ENCODE data around the gene SPOCK3.
"Not testable (repeated sequence)": the region's sequence is repeated elsewhere in the genome, so short reads cannot be mapped to it uniquely, and the experiment has no call there.

SPOCK3 gene

DNA sequence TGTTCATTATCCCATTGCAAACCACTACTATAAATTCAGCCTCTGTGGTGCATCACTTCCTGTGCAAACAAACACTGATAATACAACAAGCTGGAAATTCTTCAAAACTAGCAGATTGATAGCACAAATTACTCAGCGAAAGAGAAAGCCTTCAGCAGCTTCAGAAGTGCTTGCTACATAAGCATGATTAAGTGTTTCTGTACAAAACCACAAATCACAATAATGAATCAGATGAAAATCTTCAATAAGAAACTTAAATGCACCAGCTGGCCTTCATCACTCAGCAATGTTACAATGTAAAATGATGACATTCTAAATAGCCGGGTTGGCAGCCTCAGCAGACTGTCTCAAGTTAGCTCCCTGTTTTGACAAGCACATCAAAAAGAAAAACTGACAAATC lies 262.2 kb downstream of the SPOCK3 start:
- H3K27ac ChIP-seq (ENCODE audit: low read depth, low read length), result no peak overlapping the region
- no peaks in the 10 kb centered on the region for H3K79me2 ChIP-seq (ENCODE audit: control insufficient read depth, insufficient read depth, low read length, unreplicated experiment)
- H2AFZ ChIP-seq (ENCODE audit: low read length, unreplicated experiment), result no peak overlapping the region

DNA sequence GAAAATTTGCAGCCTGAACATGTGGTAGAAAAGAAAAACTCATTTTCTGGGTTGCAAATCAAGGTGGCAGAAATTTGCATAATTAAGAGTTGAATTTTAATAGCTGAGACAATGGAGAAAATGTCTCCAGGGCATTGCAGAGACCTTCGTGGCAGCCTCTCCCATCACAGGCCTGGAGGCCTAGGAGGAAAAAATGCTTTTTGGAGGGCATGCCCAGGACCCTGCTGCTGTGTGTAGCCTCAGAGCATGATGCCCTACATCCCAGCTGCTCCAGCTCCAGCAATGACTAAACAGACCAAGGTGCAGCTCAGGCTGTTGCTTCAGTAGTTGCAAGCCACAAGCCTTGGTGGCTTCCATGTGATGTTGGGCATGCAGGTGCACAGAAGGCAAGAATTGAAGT lies 266.1 kb downstream of the SPOCK3 start:
- not testable (repeated sequence) for H2AFZ ChIP-seq (ENCODE audit: low read length, unreplicated experiment); H3K36me3 ChIP-seq (ENCODE audit: insufficient read depth, low read length); H3K79me2 ChIP-seq (ENCODE audit: control insufficient read depth, insufficient read depth, low read length, unreplicated experiment); H3K27me3 ChIP-seq (ENCODE audit: insufficient read depth, low read length); H3K27ac ChIP-seq (ENCODE audit: low read depth, low read length); H3K4me1 ChIP-seq (ENCODE audit: control insufficient read depth, insufficient read depth, low read length, unreplicated experiment); H3K4me3 ChIP-seq (ENCODE audit: low read depth, low read length)

More for the DNA sequence above, 262.2 kb downstream of the SPOCK3 start:
- peaks cover 3% of the 10 kb centered on the region; the same call in 1 of the 2 replicates for H3K27me3 ChIP-seq (ENCODE audit: insufficient read depth, low read length)
- peaks cover 7% of the 10 kb centered on the region for H3K4me1 ChIP-seq (ENCODE audit: control insufficient read depth, insufficient read depth, low read length, unreplicated experiment)
- peak overlapping the region; percentile 32; the same call in 1 of the 2 replicates for H3K4me3 ChIP-seq (ENCODE audit: low read depth, low read length)
- no peaks in the 10 kb centered on the region for H3K36me3 ChIP-seq (ENCODE audit: insufficient read depth, low read length)

DNA sequence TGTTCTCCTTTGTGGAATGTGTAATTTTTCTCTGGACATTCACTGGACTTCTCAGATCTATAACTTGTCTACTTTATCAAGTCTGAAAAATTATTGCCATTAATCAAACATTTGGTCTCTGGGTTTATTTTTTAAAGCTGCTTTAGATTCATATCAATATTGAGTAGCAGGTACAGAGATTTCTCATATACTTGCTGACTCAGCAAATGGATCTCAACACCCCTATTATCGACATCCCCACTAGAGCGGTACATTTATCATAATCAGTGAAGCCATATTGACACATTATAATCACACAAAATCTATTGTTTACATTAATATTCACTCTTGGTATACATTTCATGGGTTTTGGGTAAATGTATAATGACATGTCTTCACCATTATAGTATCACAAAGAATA lies 268.7 kb downstream of the SPOCK3 start:
- Histone ChIP-seq H2AFZ (ENCODE audit: low read length, unreplicated experiment) (no peak overlapping the region), H3K4me3 (ENCODE audit: low read depth, low read length) (no peak overlapping the region), H3K27me3 (ENCODE audit: insufficient read depth, low read length) (no peaks in the 10 kb centered on the region), H3K4me1 (ENCODE audit: control insufficient read depth, insufficient read depth, low read length, unreplicated experiment) (no peaks in the 10 kb centered on the region), H3K36me3 (ENCODE audit: insufficient read depth, low read length) (no peaks in the 10 kb centered on the region), H3K79me2 (ENCODE audit: control insufficient read depth, insufficient read depth, low read length, unreplicated experiment) (no peaks in the 10 kb centered on the region), H3K27ac (ENCODE audit: low read depth, low read length) (no peak overlapping the region)

GRCh38 chr4:166957451-166957850 lies 276.8 kb downstream of the SPOCK3 start:
- H3K79me2 ChIP-seq (ENCODE audit: control insufficient read depth, insufficient read depth, low read length, unreplicated experiment), result no peaks in the 10 kb centered on the region
- H3K27me3 ChIP-seq (ENCODE audit: insufficient read depth, low read length), result no peaks in the 10 kb centered on the region
- H3K4me1 ChIP-seq (ENCODE audit: control insufficient read depth, insufficient read depth, low read length, unreplicated experiment), result no peaks in the 10 kb centered on the region
- no peak overlapping the region for H2AFZ ChIP-seq (ENCODE audit: low read length, unreplicated experiment)
- H3K27ac ChIP-seq (ENCODE audit: low read depth, low read length), result no peak overlapping the region
- H3K36me3 ChIP-seq (ENCODE audit: insufficient read depth, low read length), result no peaks in the 10 kb centered on the region
- H3K4me3 ChIP-seq (ENCODE audit: low read depth, low read length), result no peak overlapping the region

GRCh38 chr4:166956484-166956883 lies 277.8 kb downstream of the SPOCK3 start:
- no peaks in the 10 kb centered on the region for H3K4me1 ChIP-seq (ENCODE audit: control insufficient read depth, insufficient read depth, low read length, unreplicated experiment)
- H3K27ac ChIP-seq (ENCODE audit: low read depth, low read length), result no peak overlapping the region
- H3K4me3 ChIP-seq (ENCODE audit: low read depth, low read length), result no peak overlapping the region
- H3K36me3 ChIP-seq (ENCODE audit: insufficient read depth, low read length), result no peaks in the 10 kb centered on the region
- H3K79me2 ChIP-seq (ENCODE audit: control insufficient read depth, insufficient read depth, low read length, unreplicated experiment), result no peaks in the 10 kb centered on the region
- H3K27me3 ChIP-seq (ENCODE audit: insufficient read depth, low read length), result no peaks in the 10 kb centered on the region
- H2AFZ ChIP-seq (ENCODE audit: low read length, unreplicated experiment), result no peak overlapping the region

- Histone ChIP-seq H3K27ac (ENCODE audit: low read depth, low read length) (no peak overlapping the region), H3K79me2 (ENCODE audit: control insufficient read depth, insufficient read depth, low read length, unreplicated experiment) (no peaks in the 10 kb centered on the region), H3K4me3 (ENCODE audit: low read depth, low read length) (no peak overlapping the region), H3K27me3 (ENCODE audit: insufficient read depth, low read length) (peaks cover 13% of the 10 kb centered on the region; the same call in 1 of the 2 replicates), H2AFZ (ENCODE audit: low read length, unreplicated experiment) (no peak overlapping the region), H3K4me1 (ENCODE audit: control insufficient read depth, insufficient read depth, low read length, unreplicated experiment) (no peaks in the 10 kb centered on the region), H3K36me3 (ENCODE audit: insufficient read depth, low read length) (no peaks in the 10 kb centered on the region)
Observed at GRCh38 chr4:166941629-166942028, 292.7 kb downstream of the SPOCK3 start.

- Histone ChIP-seq H2AFZ (ENCODE audit: low read length, unreplicated experiment) (no peak overlapping the region), H3K36me3 (ENCODE audit: insufficient read depth, low read length) (no peaks in the 10 kb centered on the region), H3K27me3 (ENCODE audit: insufficient read depth, low read length) (peaks cover 18% of the 10 kb centered on the region; the same call in 1 of the 2 replicates), H3K27ac (ENCODE audit: low read depth, low read length) (no peak overlapping the region), H3K4me1 (ENCODE audit: control insufficient read depth, insufficient read depth, low read length, unreplicated experiment) (no peaks in the 10 kb centered on the region), H3K79me2 (ENCODE audit: control insufficient read depth, insufficient read depth, low read length, unreplicated experiment) (no peaks in the 10 kb centered on the region), H3K4me3 (ENCODE audit: low read depth, low read length) (no peak overlapping the region)
Observed at GRCh38 chr4:166930464-166930863, 303.8 kb downstream of the SPOCK3 start.

GRCh38 chr4:166924424-166924823 lies 309.9 kb downstream of the SPOCK3 start:
- Histone ChIP-seq H3K79me2 (ENCODE audit: control insufficient read depth, insufficient read depth, low read length, unreplicated experiment) (no peaks in the 10 kb centered on the region), H3K27ac (ENCODE audit: low read depth, low read length) (no peak overlapping the region), H3K27me3 (ENCODE audit: insufficient read depth, low read length) (peaks cover 22% of the 10 kb centered on the region), H3K4me3 (ENCODE audit: low read depth, low read length) (no peak overlapping the region), H3K36me3 (ENCODE audit: insufficient read depth, low read length) (no peaks in the 10 kb centered on the region), H3K4me1 (ENCODE audit: control insufficient read depth, insufficient read depth, low read length, unreplicated experiment) (no peaks in the 10 kb centered on the region), H2AFZ (ENCODE audit: low read length, unreplicated experiment) (no peak overlapping the region)

DNA sequence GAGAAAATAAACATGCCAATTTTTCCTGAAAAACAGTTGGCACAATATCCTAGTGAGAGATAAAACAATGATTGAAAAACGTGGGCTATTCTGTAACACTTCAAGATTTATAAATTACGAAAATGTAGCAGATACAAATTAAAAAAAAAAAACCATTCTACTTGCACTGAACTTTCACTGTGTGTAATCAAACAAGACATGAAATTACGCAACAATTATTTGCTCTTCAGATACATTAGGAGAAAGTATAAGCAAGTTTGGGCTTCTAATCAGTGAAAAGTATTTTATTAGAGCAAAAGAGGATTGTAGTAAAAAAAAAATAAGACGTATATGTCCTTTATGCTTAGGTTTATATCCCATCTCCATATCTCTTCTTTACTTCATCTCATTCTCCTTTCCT lies 320.4 kb downstream of the SPOCK3 start:
- no peak overlapping the region for H3K27ac ChIP-seq (ENCODE audit: low read depth, low read length)
- H3K4me1 ChIP-seq (ENCODE audit: control insufficient read depth, insufficient read depth, low read length, unreplicated experiment), result no peaks in the 10 kb centered on the region
- no peaks in the 10 kb centered on the region for H3K36me3 ChIP-seq (ENCODE audit: insufficient read depth, low read length)
- 0 out of 2 replicates have a peak, but pooled peaks cover 7% of the 10 kb centered on the region for H3K27me3 ChIP-seq (ENCODE audit: insufficient read depth, low read length)
- no peak overlapping the region for H2AFZ ChIP-seq (ENCODE audit: low read length, unreplicated experiment)
- no peak overlapping the region for H3K4me3 ChIP-seq (ENCODE audit: low read depth, low read length)
- no peaks in the 10 kb centered on the region for H3K79me2 ChIP-seq (ENCODE audit: control insufficient read depth, insufficient read depth, low read length, unreplicated experiment)

GRCh38 chr4:166903408-166903807 lies 330.9 kb downstream of the SPOCK3 start:
- Histone ChIP-seq H3K4me1 (ENCODE audit: control insufficient read depth, insufficient read depth, low read length, unreplicated experiment) (no peaks in the 10 kb centered on the region), H3K4me3 (ENCODE audit: low read depth, low read length) (no peak overlapping the region), H3K79me2 (ENCODE audit: control insufficient read depth, insufficient read depth, low read length, unreplicated experiment) (no peaks in the 10 kb centered on the region), H3K36me3 (ENCODE audit: insufficient read depth, low read length) (no peaks in the 10 kb centered on the region), H3K27me3 (ENCODE audit: insufficient read depth, low read length) (peaks cover 11% of the 10 kb centered on the region; the same call in 1 of the 2 replicates), H3K27ac (ENCODE audit: low read depth, low read length) (no peak overlapping the region), H2AFZ (ENCODE audit: low read length, unreplicated experiment) (no peak overlapping the region)

GRCh38 chr4:166902941-166903340 lies 331.4 kb downstream of the SPOCK3 start:
- Histone ChIP-seq H2AFZ (ENCODE audit: low read length, unreplicated experiment) (no peak overlapping the region), H3K79me2 (ENCODE audit: control insufficient read depth, insufficient read depth, low read length, unreplicated experiment) (no peaks in the 10 kb centered on the region), H3K27me3 (ENCODE audit: insufficient read depth, low read length) (peaks cover 11% of the 10 kb centered on the region; the same call in 1 of the 2 replicates), H3K4me3 (ENCODE audit: low read depth, low read length) (no peak overlapping the region), H3K4me1 (ENCODE audit: control insufficient read depth, insufficient read depth, low read length, unreplicated experiment) (no peaks in the 10 kb centered on the region), H3K27ac (ENCODE audit: low read depth, low read length) (no peak overlapping the region), H3K36me3 (ENCODE audit: insufficient read depth, low read length) (no peaks in the 10 kb centered on the region)

Data from ACC112 (cell line).